GM19351 (cell line): ENCODE results near the gene RRP12.
A peak's percentile ranks its signal among the peaks of the same experiment; 100 is the strongest.
"Not testable (repeated sequence)": the region's sequence is repeated elsewhere in the genome, so short reads cannot be mapped to it uniquely, and the experiment has no call there.

ENCODE experiments used
- ATAC-seq: cut with Tn5 transposase; IDR thresholded peaks from one replicate; pipeline ENCODE4 v1.9.1; 2021; ENCODE audit warnings: mild to moderate bottlenecking, moderate library complexity; ENCODE audit not compliant: unreplicated experiment

Gene RRP12, protein sequence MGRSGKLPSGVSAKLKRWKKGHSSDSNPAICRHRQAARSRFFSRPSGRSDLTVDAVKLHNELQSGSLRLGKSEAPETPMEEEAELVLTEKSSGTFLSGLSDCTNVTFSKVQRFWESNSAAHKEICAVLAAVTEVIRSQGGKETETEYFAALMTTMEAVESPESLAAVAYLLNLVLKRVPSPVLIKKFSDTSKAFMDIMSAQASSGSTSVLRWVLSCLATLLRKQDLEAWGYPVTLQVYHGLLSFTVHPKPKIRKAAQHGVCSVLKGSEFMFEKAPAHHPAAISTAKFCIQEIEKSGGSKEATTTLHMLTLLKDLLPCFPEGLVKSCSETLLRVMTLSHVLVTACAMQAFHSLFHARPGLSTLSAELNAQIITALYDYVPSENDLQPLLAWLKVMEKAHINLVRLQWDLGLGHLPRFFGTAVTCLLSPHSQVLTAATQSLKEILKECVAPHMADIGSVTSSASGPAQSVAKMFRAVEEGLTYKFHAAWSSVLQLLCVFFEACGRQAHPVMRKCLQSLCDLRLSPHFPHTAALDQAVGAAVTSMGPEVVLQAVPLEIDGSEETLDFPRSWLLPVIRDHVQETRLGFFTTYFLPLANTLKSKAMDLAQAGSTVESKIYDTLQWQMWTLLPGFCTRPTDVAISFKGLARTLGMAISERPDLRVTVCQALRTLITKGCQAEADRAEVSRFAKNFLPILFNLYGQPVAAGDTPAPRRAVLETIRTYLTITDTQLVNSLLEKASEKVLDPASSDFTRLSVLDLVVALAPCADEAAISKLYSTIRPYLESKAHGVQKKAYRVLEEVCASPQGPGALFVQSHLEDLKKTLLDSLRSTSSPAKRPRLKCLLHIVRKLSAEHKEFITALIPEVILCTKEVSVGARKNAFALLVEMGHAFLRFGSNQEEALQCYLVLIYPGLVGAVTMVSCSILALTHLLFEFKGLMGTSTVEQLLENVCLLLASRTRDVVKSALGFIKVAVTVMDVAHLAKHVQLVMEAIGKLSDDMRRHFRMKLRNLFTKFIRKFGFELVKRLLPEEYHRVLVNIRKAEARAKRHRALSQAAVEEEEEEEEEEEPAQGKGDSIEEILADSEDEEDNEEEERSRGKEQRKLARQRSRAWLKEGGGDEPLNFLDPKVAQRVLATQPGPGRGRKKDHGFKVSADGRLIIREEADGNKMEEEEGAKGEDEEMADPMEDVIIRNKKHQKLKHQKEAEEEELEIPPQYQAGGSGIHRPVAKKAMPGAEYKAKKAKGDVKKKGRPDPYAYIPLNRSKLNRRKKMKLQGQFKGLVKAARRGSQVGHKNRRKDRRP (N-terminal part only)

DNA sequence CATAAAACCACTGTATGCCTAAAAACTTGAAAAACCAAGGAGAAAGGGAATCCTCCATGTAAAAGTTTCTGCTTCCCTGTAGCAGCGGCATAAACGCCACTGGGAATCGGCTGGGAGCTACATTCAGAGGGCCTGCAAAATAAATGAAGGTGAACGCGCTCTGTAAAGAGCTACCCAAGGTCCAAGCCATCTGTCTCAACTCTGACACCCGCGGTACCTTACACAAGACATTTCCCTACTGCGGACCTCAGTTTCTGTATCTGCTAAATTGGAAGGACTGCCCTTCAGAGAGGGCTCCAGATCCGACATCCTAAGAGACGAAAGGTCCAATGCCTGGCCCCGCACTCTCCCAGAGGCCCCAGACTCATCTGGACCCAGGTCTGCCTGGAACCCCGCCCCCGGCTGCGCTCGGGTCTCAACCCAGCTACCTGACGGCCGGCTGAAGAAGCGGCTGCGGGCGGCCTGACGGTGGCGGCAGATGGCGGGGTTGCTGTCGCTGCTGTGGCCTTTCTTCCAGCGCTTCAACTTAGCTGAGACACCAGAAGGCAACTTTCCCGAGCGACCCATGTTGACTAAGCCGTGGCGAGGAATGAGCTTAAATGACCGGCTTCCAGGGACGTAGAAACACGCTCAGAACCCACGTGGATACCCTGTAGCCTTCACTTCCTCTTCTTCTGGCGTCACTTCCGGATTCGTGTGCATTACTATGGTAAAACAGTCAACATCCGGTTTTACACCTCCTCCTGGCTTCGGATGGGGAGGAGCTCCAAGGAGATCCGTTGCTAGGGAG lies at the start of gene RRP12:
Gene RRP12 (minus strand): TSS at position 676 of the 790 bp plus-strand sequence. CDS start 109 bp downstream, at position 567.
- peak; percentile 98 for ATAC-seq

DNA sequence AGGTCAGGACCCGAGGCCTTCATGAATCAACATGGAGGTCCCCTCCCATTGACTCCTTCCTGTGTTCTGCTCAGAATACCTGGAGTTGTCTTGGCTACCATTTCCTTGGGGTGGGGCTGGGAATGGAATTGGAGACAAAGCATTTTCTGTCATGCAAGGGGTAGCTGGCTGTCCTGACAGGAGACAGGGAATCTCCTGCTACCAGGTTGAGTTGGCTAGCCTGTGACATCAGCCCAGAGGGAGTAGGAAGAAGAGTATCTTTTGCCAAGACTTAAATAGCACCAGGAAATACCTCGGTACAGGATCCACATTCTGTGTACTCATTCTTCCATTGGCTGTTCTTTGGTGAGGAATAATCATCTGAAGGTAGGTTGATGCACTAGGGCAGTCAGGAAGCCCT lies 49.7 kb upstream of the RRP12 start:
- no peak for ATAC-seq

DNA sequence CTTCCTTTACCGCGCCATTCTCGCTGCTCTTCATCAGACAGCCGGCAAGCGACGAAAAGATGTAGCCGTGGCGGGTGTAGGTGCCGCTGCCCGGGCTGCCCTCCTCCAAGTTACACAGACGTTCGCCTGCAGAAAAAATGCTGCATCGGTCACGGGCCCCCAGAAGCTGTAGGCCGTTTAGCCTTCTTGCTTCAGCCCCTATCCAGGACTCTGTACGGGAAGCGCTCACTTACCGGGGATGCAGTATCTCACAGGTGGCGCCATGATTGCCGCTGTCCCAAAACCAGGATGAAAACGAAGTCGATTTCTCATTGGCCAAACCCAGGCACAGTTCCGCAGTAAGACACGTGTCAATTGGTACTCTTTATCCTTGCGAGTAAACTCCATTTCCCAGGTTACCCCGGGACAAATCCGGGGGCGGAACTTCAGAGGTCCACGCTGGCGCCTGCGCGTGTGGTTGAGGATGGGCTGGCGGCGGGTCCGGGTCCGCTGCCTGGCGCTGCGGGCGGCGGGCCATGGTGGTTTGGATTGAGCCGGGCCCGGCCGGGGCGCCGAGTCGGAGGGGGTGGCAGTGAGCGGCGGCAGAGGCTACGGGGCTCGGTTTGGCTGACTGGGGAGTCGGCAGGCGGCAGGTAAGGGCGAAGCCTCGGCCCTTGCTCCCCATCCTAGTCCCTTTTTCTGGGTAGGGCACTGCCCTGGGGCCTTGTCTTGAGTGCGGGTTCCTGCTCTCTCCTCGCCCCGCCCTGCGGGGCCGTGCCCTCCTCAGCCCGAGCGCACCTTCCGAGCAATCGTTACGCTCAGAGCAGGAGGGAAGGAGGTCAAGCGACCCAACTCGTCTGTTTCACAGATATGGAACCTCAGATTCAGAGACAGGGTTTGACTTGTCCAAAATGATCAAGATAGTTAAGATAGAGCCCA lies 44.8 kb upstream of the RRP12 start, which contains the start of the genes EXOSC1 and ZDHHC16:
Gene EXOSC1 (minus strand): TSS at position 285 of the 918 bp plus-strand sequence. CDS start 21 bp downstream, at position 264.
Gene ZDHHC16 (plus strand): TSS at position 454 of the 918 bp plus-strand sequence. CDS start 5,501 bp downstream, outside the sequence.
- ATAC-seq = peak; percentile 95

DNA sequence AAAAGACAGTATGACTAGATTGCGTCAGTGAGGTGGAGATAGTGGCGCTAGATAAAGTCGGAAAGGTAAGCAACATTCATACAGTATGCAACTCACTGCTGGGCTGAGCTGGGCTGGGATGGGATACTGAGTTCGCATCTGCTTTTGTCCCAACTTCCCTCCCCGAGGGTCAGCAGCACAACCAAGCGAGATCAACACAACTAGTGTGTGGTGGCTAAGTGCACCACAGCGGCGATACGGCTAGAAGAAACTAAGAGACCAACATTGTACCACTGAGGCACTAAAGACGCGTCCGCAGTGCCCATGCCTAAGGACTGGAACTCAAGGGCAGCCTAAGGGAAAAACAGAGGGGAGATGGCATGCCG lies 44.2 kb upstream of the RRP12 start:
- no peak for ATAC-seq

DNA sequence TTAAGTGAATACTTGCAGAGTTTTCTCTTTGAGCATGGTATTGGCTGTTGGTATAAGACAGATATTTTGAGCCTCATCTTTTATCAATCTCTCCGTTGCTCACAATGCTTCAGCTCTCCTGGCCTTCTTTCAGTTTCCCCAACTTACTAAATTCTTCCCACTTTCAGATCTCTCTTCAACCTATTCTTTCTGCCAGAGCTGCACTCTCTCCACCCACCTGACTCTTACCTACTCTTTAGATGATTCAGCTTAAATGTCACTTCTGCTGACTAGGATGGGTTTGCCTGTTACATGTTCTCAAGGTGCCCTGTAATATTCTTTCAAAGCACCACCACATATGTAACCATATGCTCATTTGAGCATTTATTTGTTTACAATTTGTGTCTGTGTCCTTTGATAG lies 43.1 kb upstream of the RRP12 start:
- ATAC-seq = no peak

DNA sequence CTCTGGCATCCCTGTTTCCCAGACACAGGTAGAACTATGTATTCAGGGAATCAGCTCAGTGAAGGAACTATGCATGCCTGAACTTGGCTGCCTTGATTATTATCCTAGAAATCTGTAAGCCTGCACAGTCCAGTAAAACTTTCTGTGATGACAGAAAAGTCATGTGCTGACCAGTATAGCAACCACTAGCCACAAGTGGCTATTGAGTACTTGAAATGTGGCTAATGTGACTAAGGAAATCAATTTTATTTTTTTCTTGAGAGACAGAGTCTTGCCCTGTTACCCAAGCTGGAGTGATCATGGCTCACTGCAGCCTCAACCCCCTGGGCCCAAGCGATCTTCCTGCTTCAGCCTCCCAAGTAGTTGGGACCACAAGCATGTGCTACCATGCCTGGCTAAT lies 41.1 kb upstream of the RRP12 start:
- no peak for ATAC-seq

DNA sequence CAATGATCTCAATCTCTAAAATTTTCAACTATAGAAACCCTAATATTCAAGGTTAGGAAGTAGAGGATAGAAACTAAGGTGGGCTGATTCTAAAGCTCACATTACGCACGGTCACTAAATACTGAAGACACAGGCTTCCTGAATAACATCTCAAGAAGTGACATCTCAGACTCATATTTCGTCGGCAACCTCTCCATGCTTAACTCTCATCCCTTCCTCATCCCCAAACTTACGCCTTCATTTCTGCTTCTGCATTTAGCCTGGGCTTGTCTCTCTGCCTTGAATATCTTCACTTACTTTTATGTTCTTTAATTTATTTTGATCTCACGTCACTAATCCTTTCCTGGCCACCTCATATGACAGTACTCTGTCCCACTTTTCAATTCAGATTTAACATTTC lies 34.1 kb upstream of the RRP12 start:
- no peak for ATAC-seq

DNA sequence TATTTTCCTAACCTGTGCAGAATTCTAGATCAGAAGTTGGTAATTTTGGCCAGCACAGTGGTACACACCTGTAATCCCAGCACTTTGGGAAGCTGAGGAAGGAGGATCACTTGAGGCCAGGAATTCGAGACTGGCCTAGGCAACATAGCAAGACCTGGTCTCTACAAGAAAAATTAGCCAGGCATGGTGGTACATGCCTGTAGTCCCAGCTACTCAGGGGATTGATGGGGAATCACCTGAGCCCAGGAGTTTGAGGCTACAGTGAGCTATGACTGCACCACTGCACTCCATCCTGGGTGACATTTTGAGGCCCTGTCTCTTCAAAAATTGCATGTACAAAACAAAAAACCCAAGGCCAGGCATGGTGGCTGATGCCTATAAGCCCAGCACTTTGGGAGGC lies 33.4 kb upstream of the RRP12 start:
- no peak for ATAC-seq

DNA sequence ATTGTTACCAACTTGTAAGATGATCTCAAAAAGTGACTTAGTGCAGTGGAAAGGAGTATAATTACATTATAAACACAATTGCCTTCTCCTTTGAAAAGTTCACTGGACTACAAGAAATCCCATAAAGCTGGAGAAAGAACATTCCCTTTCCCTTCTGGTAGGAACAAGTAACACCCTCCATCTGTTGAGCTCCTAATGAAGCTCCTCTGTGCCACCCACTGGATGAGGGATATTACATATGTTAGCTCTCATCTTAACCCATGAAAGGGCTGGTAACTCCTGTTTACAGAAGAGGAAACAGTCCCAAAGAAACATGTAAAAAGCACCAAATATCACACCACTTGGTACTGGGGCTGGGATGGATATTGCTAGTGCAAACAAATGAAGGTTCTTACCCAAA lies 32.9 kb upstream of the RRP12 start:
- no peak for ATAC-seq

DNA sequence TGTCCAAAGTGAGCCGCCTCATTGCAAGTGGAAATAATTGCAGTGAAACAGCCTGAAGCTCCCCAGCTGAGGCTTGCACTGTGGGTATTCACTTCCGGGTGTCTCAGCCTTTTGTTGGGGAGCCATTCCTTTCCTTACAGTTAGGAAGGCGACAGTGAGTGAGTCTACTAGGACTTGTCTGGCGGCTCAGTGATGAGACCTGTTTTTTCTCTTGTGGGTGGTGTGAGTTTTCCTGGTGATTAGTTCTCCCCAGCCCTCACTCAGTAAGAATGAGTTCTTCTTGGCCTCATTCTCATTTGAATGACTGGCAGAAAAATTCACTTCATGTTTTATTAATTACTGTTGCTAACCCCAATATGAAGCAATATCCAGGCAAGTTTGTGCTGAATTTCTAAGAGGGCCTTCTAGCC lies 27.4 kb upstream of the RRP12 start:
- no peak for ATAC-seq

DNA sequence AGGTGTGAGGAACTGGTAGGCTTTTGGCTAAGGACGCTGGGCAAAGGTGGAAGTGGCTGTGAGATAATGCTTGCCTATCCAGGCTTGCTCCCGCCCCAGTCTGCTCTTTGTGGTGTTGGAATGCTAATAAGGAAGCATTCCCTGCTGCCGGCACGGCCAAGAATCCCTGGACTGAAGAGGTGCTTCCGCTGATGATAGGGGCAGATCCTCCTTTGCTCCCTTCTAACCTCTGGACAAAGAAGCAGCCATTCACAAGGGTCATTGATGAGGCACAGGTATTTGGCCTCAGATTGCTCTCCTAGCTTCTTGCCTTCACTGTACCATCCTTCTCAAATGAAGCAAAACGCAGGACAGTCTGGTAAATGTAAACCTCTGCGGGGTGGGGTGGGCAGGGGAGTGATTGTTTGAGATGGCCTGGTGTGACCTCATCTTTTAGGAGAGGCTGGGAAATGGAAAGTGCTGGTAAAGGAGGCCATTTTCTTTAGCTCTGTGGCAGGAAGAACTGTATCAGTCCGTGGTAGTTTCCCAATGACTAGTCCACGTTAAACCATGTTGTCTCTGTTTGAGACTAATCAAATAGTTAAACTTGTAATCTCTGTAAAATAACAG lies 26.5 kb upstream of the RRP12 start:
- ATAC-seq = no peak

DNA sequence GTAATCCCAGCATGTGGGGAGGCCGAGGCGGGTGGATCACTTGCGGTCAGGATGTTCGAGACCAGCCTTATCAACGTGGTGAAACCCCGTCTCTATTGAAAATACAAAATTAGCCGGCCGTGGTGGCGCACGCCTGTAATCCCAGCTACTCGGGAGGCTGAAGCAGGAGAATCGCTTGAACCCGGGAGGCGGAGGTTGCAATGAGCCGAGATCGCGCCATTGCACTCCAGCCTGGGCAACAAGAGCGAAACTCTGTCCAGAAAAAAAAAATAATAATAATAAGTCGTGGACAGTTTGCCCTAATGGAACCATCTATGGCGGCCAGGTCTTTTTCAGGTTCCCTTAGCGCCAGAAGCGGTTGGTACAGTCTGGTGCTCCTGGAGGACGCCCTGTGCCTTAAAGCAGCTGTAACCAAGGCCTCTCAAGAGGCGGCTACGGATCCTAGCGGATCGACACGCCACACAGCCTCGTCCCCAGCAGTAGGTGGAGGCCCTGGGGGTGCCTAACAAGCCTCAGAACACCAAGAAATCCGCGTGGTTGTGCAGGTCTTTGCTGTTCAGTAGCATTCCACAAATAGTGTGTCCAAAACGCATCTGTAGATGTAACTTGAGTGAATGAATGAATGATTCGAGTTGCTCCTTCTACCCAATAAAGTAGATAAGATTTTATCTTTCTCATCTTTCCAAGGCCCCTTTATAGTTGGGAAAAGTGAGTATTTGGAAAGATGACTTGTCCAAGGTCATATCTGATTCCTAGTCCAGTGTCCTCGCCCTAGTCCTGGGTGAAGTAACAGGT lies 25.8 kb upstream of the RRP12 start:
- no peak for ATAC-seq

DNA sequence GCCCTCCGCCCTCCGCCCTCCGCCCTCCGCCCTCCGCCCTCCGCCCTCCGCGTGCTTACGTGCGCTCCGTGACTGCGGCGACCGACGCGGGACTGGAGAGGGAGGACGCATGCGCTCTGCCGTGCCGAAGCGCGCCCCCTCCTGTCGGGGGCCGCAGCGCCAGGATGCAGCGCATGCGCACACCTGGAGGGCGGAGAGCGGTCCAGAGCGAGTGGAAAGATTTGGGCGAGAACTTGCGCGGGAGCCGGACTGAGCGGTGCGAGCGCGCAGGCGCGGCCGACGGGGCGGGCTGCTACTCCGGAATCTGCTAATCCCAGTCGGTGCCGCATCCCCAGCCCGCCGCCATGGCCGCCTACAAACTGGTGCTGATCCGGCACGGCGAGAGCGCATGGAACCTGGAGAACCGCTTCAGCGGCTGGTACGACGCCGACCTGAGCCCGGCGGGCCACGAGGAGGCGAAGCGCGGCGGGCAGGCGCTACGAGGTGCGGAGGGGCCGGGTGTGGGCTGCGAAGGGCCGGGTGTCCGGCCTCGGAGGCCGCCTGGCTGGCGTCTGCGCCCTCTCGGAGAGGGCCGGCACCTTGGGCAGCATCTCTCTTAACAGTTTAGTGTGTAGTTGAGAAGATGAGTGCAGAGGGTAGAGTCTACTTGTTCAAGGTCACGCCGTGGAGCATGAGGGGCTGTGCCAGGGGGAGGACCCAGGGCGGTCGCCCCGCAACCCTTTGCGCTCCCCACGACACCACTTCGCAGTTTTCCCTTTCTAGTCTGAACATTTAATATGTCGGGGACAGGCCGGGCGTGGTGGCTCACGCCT lies 25.0 kb upstream of the RRP12 start, which contains the start of gene PGAM1:
Gene PGAM1 (plus strand): TSS at position 228 of the 812 bp plus-strand sequence. CDS start 117 bp downstream, at position 345.
- ATAC-seq = peak; percentile 76

DNA sequence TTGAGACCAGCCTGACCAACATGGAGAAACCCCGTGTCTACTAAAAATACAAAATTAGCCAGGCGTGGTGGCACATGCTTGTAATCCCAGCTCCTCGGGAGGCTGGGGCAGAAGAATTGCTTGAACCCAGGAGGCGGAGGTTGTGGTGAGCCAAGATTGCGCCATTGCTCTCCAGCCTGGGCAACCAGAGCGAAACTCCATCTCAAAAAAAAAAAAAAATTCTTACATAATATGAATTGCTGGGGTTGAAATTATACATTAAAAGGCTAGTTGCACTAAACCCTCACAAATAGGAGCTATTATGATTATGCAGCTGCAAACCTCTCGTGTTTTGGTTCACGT lies 22.6 kb upstream of the RRP12 start:
- not testable (repeated sequence) for ATAC-seq

DNA sequence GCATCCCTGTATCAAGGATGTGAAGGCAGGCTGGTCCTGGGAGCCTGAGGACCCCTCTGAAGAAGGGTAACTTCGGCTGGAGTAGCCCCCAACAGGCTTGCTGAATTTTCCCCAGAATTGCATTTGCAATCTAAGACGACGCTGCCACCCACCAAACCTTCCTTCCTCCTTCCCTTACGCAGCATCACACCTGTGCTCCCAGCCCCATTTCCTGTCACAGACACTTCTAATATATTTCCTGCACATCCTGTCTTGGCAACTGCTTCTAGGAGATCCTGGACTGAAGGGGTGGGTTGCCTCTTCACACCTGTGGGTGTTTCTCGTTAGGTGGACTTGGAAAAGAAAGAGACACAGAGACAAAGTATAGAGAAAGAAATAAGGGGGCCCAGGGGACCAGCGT lies 15.4 kb upstream of the RRP12 start:
- no peak for ATAC-seq

DNA sequence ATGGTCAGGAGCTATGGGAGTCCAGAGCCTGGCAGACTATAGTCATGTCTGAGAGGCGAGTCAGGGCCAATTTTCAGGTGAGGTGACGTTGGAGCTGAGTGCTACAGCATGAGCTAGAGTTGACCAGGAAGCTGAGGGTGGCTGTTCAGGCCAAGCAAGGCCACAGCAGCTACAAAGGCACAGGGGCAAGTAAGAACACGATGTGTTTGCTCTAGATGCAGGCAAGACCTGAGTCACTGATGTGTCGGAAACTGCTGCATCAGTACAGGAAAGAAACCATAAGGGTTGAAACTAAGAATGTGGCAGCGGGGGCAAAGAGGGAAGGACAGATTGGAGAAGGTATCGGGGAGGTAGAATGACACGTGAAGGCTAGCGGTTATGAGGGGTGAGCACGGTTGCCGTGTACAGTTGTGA lies 11.8 kb upstream of the RRP12 start:
- peak; percentile 80 for ATAC-seq

DNA sequence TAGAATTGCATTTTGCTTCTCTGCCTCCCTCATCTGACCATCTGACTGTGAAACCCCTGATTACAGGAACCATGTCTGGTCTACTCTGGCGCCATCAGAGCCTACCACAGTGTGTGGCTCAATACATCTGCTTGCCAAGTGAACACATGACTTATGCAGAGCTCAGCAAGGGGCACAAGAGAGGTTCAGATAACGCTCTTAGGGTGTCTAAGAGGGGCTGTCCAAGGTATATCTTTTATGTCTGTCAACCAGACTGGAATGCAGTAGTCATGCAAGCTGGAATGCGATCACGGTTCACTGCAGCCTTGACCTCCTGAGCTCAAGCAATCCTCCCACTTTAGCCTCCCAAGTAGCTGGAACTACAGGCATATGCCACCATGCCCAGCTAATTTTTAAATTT lies 10.3 kb upstream of the RRP12 start:
- ATAC-seq = no peak
